Activated B cell treated with CpG ODN at 0.5 μM for 24 hours (primary cell): ENCODE results near the gene PHC2. TPM values are rescaled to one million over a fixed set of nuclear protein-coding genes. Genes with fewer than 3 reads are reported as not detected.
A peak's percentile ranks its signal among the peaks of the same experiment; 100 is the strongest.

Experiments used
- ATAC-seq: fragments of 200-7000 bp; cut with Tn5 transposase; one replicate; pipeline ENCODE4 v1.10.0; 2021; ENCODE audit warnings: low read depth, mild to moderate bottlenecking, moderate library complexity
- CTCF ChIA-PET: fragments of 350-600 bp; sonication (Branson Sonifier 250); formaldehyde crosslinking; loops from one replicate; lab custom pipeline; 2021; ENCODE audit warnings: antibody characterized with exemption; lab: Charles Lee
- POLR2A ChIA-PET: fragments of 350-600 bp; sonication (Branson Sonifier 250); formaldehyde crosslinking; loops from one replicate; lab custom pipeline; 2021; ENCODE audit warnings: antibody characterized with exemption; lab: Charles Lee
- DNase-seq: peaks from one replicate; pipeline ENCODE4 v3.0.0; 2022
- H3K27ac Mint-ChIP-seq: one replicate; pipeline ENCODE4 v1.8.0; 2020; ENCODE audit warnings: mixed read lengths
- H3K27me3 Mint-ChIP-seq: one replicate; pipeline ENCODE4 v1.8.0; 2021; ENCODE audit warnings: mixed read lengths
- H3K36me3 Mint-ChIP-seq: one replicate; pipeline ENCODE4 v1.8.0; 2021; ENCODE audit warnings: low read depth, mixed read lengths
- H3K4me1 Mint-ChIP-seq: one replicate; pipeline ENCODE4 v1.8.0; 2021; ENCODE audit warnings: mixed read lengths
- H3K4me3 Mint-ChIP-seq: one replicate; pipeline ENCODE4 v1.8.0; 2020; ENCODE audit warnings: mild to moderate bottlenecking, mixed read lengths
- H3K9me3 Mint-ChIP-seq: one replicate; pipeline ENCODE4 v1.8.0; 2020; ENCODE audit warnings: mixed read lengths
- CTCF ChIP-seq: fragments of 200-600 bp; IDR thresholded peaks from one replicate; pipeline ENCODE4 v1.8.0; 2022; ENCODE audit warnings: antibody characterized with exemption, mild to moderate bottlenecking
- intact Hi-C: fragments of 100-400 bp; cut with micrococcal nuclease; formaldehyde crosslinking; loops from one replicate; pipeline ENCODE4 v1.15.1; 2024
- total RNA-seq: library from RNA; stranded (reverse); gene quantifications from 2 replicates; pipeline ENCODE4 v1.2.3, GENCODE V29; 2022

The PHC2 gene
- total RNA-seq, 1 donor from 2014 or later = 16.4 TPM

DNA sequence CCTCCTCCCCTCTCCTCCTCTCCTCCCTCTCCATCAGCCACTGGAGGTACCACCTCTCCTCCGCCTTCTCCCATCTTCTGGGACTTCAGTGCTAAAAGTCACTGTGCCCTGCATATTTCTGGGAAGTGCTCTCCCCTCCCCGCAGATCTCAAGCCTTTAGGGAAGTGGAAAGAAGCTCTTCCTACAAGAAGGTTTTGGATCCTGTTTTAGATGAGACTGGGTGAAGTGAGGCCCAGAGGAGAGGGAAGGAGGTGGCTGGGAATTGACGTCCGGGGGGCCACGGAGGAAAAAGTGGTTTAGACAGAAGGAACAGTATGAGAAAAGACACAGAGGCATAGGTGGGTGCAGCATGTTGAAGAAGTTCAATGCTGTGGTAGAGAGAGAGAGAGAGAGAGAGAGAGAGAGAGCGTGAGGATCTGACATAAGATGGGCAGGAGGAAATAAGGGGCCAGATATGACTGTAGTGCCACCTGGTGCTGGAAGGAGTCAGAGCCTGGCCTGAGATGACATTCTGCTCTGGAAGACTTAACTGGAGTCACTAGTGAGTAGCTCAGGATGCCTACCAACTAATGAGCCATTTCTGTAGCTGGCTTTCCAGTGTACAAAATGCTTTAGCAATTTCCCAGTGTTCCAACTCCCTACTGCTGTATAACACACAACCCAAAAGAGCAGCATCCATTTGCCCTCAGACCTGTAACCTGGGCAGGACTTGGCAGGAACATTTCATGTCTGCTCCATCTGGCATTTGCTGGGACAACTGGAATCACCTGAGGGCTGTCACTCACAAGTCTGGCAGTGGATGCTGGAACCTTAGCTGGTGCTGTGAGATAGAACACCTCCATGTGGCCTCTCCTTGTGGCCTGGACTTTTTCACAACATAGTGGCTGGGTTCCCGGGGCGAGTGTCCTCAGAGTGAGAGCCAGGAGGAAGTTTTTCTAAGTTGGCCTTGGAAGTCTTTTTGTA, 24.9 kb upstream of the PHC2 start:
- Mint-ChIP-seq H3K27me3 (no peaks in the 10 kb centered on the region), H3K9me3 (no peaks in the 10 kb centered on the region), H3K4me3 (no peak overlapping the region), H3K27ac (no peak overlapping the region), H3K36me3 (no peaks in the 10 kb centered on the region), H3K4me1 (peaks cover 27% of the 10 kb centered on the region)
- intact Hi-C loops = loop anchor here (5.0 kb wide), 1 partner anchor 89 kb away; no protein-coding TSS in a partner anchor
- CTCF ChIA-PET = interaction anchor here (1.0 to 2.4 kb wide), 5 partner anchors 11 to 162 kb away, joined by 3 to 6 read pairs (median 3); no protein-coding TSS in a partner anchor
- no peak for TF ChIP-seq CTCF
- POLR2A ChIA-PET = no interaction called here
- ATAC-seq (peak; percentile 88), DNase-seq (no peak)

DNA sequence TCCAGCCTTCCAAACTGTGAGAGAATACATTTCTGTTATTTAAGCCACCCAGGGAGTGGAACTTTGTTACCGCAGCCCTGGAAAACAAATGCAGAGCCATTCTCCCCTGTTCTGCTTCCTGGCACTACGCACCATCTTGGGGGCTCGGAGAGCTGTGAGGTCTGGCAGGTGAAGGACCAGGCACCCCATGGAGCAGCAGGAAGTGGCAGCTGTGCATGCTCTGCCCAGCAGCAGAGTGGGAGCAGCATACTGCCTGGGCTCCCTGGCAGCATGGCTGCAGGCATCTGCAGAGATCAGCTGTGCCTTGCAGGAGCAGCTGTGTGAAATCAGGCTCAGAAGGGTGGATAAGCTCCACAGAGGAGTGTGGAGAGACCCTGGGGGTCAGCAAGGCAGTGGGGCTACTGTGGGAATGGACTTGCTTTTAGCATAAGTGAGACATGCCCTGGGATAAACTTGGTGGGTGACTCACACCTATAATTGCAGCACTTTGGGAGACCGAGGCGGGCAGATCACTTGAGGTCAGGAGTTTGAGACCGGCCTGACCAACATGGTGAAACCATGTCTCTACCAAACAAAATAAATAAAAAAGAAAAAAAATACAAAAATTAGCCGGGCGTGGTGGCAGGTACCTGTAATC, 23.9 kb upstream of the PHC2 start:
- Mint-ChIP-seq H3K27me3 (no peaks in the 10 kb centered on the region), H3K4me1 (peaks cover 17% of the 10 kb centered on the region), H3K4me3 (no peak overlapping the region), H3K36me3 (no peaks in the 10 kb centered on the region), H3K27ac (no peak overlapping the region), H3K9me3 (no peaks in the 10 kb centered on the region)
- CTCF ChIA-PET = interaction anchor here (1.1 to 2.4 kb wide), 3 partner anchors 12 to 161 kb away, joined by 3 to 6 read pairs (median 3); no protein-coding TSS in a partner anchor
- no peak for TF ChIP-seq CTCF
- DNase-seq (no peak), ATAC-seq (no peak)
- intact Hi-C loops = loop anchor here (5.0 kb wide), 1 partner anchor 87 kb away; no protein-coding TSS in a partner anchor
- POLR2A ChIA-PET = no interaction called here

DNA sequence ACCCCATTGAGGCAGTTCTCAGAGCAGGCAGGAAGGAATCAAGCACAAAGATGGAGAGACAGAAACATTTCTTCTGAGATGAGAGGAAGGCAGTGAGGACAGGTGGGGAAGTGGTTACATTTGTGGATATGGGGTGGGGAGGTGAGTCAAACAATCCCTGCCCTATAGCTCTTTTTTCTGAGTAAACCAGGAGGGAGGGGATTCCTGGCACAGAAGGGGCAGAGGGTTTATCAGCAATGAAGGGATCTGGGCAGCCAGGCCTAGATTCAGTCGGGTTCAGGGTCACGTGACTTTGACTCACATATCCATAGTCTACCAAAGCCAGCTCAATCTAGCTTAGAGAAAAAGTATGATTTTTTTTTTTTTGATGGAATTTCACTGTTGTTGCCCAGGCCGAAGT, 15.7 kb upstream of the PHC2 start:
- TF ChIP-seq CTCF = no peak
- ChIA-PET POLR2A (no interaction called here), CTCF (no interaction called here)
- H3K9me3 Mint-ChIP-seq = no peaks in the 10 kb centered on the region
- peaks cover 33% of the 10 kb centered on the region for H3K27me3 Mint-ChIP-seq
- intact Hi-C loops = no loop called here
- H3K4me3 Mint-ChIP-seq = no peak overlapping the region
- no peak overlapping the region for H3K27ac Mint-ChIP-seq
- H3K36me3 Mint-ChIP-seq = no peaks in the 10 kb centered on the region
- no peak for DNase-seq
- no peaks in the 10 kb centered on the region for H3K4me1 Mint-ChIP-seq
- no peak for ATAC-seq

GRCh38 chr1:33445108-33445507, 14.2 kb upstream of the PHC2 start:
- Mint-ChIP-seq H3K27me3 (peaks cover 43% of the 10 kb centered on the region), H3K27ac (no peak overlapping the region), H3K9me3 (no peaks in the 10 kb centered on the region), H3K36me3 (no peaks in the 10 kb centered on the region), H3K4me3 (no peak overlapping the region), H3K4me1 (no peaks in the 10 kb centered on the region)
- DNase-seq = no peak
- ATAC-seq = no peak
- POLR2A ChIA-PET = no interaction called here
- CTCF ChIA-PET = interaction anchor here (0.7 to 1.5 kb wide), 2 partner anchors 48 to 148 kb away, joined by 3 to 4 read pairs; no protein-coding TSS in a partner anchor
- intact Hi-C loops = no loop called here
- no peak for TF ChIP-seq CTCF
